Neuronal stem cell (in vitro differentiated cells): ENCODE data around the gene SUV39H2. TPM values are rescaled to one million over a fixed set of nuclear protein-coding genes. Genes with fewer than 3 reads are reported as not detected.

ENCODE experiments used
- DNase-seq: peaks from one replicate; pipeline ENCODE4 v3.0.0-alpha.2; 2013; ENCODE audit warnings: low spot score
- H2AFZ ChIP-seq: one replicate; pipeline ENCODE4 v1.6.1; 2013; ENCODE audit warnings: mild to moderate bottlenecking, low read length, inconsistent platforms
- H2AK5ac ChIP-seq: 2 replicates; pipeline ENCODE4 v1.6.1; 2013; ENCODE audit warnings: low read depth, mild to moderate bottlenecking, inconsistent platforms, low read length, moderate library complexity, mixed read lengths
- H2BK120ac ChIP-seq: 2 replicates; pipeline ENCODE4 v1.6.1; 2013; ENCODE audit warnings: low read depth, mild to moderate bottlenecking, inconsistent platforms, low read length, moderate library complexity, mixed read lengths
- H2BK12ac ChIP-seq: one replicate; pipeline ENCODE4 v1.6.1; 2013; ENCODE audit warnings: low read length, inconsistent platforms
- H2BK15ac ChIP-seq: 2 replicates; pipeline ENCODE4 v1.6.1; 2013; ENCODE audit warnings: mild to moderate bottlenecking, low read length, inconsistent platforms, mixed read lengths
- H2BK5ac ChIP-seq: one replicate; pipeline ENCODE4 v1.6.1; 2013; ENCODE audit warnings: inconsistent platforms, mild to moderate bottlenecking, low read length, moderate library complexity
- H3K14ac ChIP-seq: one replicate; pipeline ENCODE4 v1.6.1; 2013; ENCODE audit warnings: low read length, inconsistent platforms
- H3K18ac ChIP-seq: 2 replicates; pipeline ENCODE4 v1.6.1; 2013; ENCODE audit warnings: low read length, inconsistent platforms
- H3K23ac ChIP-seq: 2 replicates; pipeline ENCODE4 v1.6.1; 2013; ENCODE audit warnings: low read depth, mild to moderate bottlenecking, mixed read lengths, low read length, inconsistent platforms; ENCODE audit not compliant: poor library complexity
- H3K27ac ChIP-seq: replicated peaks from 3 replicates; pipeline ENCODE4 v1.5.1; 2013; ENCODE audit warnings: low read length, inconsistent platforms
- H3K27me3 ChIP-seq, 3 experiments: 2 replicates each; pipeline ENCODE4 v1.6.1; 2013; ENCODE audit warnings: low read length in 3 of 3, mild to moderate bottlenecking in 2 of 3, inconsistent platforms in 1 of 3, low read depth in 1 of 3, mixed read lengths in 1 of 3, moderate library complexity in 1 of 3; ENCODE audit not compliant: control insufficient read depth in 3 of 3, insufficient read depth in 3 of 3
- H3K36me3 ChIP-seq, 2 donors: replicated peaks in 1 of 2; 2 replicates each; pipeline ENCODE4 v1.6.1; 2013; ENCODE audit warnings: low read length in 2 of 2; ENCODE audit not compliant: control insufficient read depth in 2 of 2, insufficient read depth in 2 of 2
- H3K4ac ChIP-seq: 2 replicates; pipeline ENCODE4 v1.6.1; 2013; ENCODE audit warnings: inconsistent platforms, mild to moderate bottlenecking, low read length, moderate library complexity
- H3K4me1 ChIP-seq, 2 donors: 1 replicate in 1 of 2; 2 replicates in 1 of 2; pipeline ENCODE4 v1.6.1; 2013; ENCODE audit warnings: low read length in 2 of 2, low read depth in 1 of 2; ENCODE audit not compliant: control insufficient read depth in 2 of 2, insufficient read depth in 1 of 2
- H3K4me2 ChIP-seq: one replicate; pipeline ENCODE4 v1.6.1; 2013; ENCODE audit warnings: mild to moderate bottlenecking, low read length, inconsistent platforms; ENCODE audit not compliant: insufficient read depth, poor library complexity, severe bottlenecking
- H3K4me3 ChIP-seq, 2 donors: 2 replicates each; pipeline ENCODE4 v1.5.1; 2013; ENCODE audit warnings: low read length in 2 of 2, mild to moderate bottlenecking in 2 of 2, inconsistent platforms in 1 of 2, moderate library complexity in 1 of 2
- H3K79me1 ChIP-seq: one replicate; pipeline ENCODE4 v1.6.1; 2013; ENCODE audit warnings: low read depth, mild to moderate bottlenecking, inconsistent platforms, low read length, moderate library complexity
- H3K9ac ChIP-seq: one replicate; pipeline ENCODE4 v1.6.1; 2013; ENCODE audit warnings: mild to moderate bottlenecking, low read depth, low read length, inconsistent platforms; ENCODE audit not compliant: poor library complexity
- H3K9me3 ChIP-seq, 2 donors: replicated peaks in 1 of 2; 2 replicates each; pipeline versions ENCODE3 to v1.6.1; 2013; ENCODE audit warnings: low read length in 2 of 2, mild to moderate bottlenecking in 2 of 2, inconsistent platforms in 1 of 2, low read depth in 1 of 2, mixed read lengths in 1 of 2, moderate library complexity in 1 of 2; ENCODE audit not compliant: control insufficient read depth in 2 of 2, insufficient read depth in 1 of 2
- H4K8ac ChIP-seq: one replicate; pipeline ENCODE4 v1.6.1; 2013; ENCODE audit warnings: low read depth, mild to moderate bottlenecking, inconsistent platforms, low read length, moderate library complexity
- H4K91ac ChIP-seq: one replicate; pipeline ENCODE4 v1.6.1; 2013; ENCODE audit warnings: low read length, low read depth, mild to moderate bottlenecking, inconsistent platforms; ENCODE audit not compliant: poor library complexity
- WGBS, 2 donors: extraction: QIAGEN DNeasy Blood & Tissue Kit; methylation state at CpG; one replicate each; pipeline ENCODE4 v1.1.7; 2013; ENCODE audit warnings: missing lambda C conversion rate in 2 of 2, mixed read lengths in 1 of 2; ENCODE audit not compliant: insufficient read length in 2 of 2, insufficient replicate concordance in 1 of 2; ENCODE audit errors: extremely low coverage in 2 of 2; 5-methylcytosine and 5-hydroxymethylcytosine counted together
- polyA plus RNA-seq, 2 experiments: library from polyadenylated mRNA; stranded (reverse); fragments of 200-250 nt; gene quantifications; one replicate each; pipeline ENCODE4 v1.2.3, GENCODE V29; 2013

SUV39H2 gene, protein sequence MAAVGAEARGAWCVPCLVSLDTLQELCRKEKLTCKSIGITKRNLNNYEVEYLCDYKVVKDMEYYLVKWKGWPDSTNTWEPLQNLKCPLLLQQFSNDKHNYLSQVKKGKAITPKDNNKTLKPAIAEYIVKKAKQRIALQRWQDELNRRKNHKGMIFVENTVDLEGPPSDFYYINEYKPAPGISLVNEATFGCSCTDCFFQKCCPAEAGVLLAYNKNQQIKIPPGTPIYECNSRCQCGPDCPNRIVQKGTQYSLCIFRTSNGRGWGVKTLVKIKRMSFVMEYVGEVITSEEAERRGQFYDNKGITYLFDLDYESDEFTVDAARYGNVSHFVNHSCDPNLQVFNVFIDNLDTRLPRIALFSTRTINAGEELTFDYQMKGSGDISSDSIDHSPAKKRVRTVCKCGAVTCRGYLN
- 81.0 TPM for polyA plus RNA-seq (2013, experiment 1 of 2)
- 78.7 TPM for polyA plus RNA-seq (2013, experiment 2 of 2)

DNA sequence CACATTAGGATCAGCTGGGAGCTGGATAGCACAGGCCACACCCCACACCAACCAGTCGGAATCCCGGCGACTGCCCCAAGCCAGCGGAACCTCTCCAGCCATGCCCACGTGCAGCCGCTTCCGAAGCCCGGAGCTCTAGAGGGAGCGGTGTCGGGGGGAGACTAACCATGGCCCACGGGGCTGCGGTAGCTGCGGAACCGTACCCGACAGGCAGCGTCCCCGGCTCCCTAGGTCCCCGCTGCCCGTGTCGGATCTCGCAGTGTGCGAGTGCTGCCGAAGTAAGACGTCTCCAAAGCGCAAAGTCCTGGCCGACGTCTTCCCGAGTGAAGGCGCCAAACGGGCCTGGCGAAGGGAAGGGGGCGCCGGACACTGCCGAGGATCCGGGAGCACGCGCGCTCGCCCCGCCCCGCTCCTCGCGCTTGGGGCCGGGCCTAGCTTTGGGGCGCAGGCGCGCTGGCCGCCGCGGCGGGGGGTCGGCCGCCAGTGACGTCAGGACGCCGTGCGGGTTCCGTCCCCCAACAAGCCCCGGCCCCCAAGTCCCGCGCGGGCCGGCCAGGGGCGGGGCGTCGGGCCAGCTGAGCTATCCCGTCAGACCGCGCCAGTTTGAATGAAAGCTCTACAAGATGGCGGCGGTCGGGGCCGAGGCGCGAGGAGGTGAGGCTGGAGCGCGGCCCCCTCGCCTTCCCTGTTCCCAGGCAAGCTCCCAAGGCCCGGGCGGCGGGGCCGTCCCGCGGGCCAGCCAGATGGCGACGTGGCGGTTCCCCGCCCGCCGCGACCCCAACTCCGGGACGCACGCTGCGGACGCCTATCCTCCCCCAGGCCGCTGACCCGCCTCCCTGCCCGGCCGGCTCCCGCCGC, at the start of gene SUV39H2:
SUV39H2 (plus strand) TSS at position 601 of the 858 bp plus-strand sequence; CDS start at position 624, 23 bp downstream.
- Histone ChIP-seq H3K9ac (peak within 1 kb of the TSS; percentile 96), H2BK120ac (no peak within 1 kb of the TSS), H2BK12ac (no peak within 1 kb of the TSS), H3K27me3 (no peaks in the 10 kb centered on the region), H4K8ac (no peak within 1 kb of the TSS), H2AK5ac (peak within 1 kb of the TSS; percentile 88), H3K14ac (peak within 1 kb of the TSS; percentile 97), H3K27ac (peak within 1 kb of the TSS; percentile 97), H3K4me2 (peak within 1 kb of the TSS; percentile 85), H3K79me1 (no peaks in the 10 kb centered on the region), H3K4me3 (peak within 1 kb of the TSS; percentile 95 to 99), H2BK5ac (peak within 1 kb of the TSS; percentile 96), H2AFZ (peak within 1 kb of the TSS; percentile 99), H3K18ac (peak within 1 kb of the TSS; percentile 99), H3K4ac (no peak within 1 kb of the TSS), H3K23ac (peak within 1 kb of the TSS; percentile 98), H2BK15ac (peak within 1 kb of the TSS; percentile 84), H4K91ac (no peak within 1 kb of the TSS), H3K36me3 (peaks cover 5 to 29% of the 10 kb centered on the region in 2 donors), H3K4me1 (peaks cover 4 to 7% of the 10 kb centered on the region in 2 donors), H3K9me3 (no peaks in the 10 kb centered on the region)
- no CpG with 5 or more reads among the region's 102 CpGs for WGBS, 2 donors
- peak; percentile 97 for DNase-seq

DNA sequence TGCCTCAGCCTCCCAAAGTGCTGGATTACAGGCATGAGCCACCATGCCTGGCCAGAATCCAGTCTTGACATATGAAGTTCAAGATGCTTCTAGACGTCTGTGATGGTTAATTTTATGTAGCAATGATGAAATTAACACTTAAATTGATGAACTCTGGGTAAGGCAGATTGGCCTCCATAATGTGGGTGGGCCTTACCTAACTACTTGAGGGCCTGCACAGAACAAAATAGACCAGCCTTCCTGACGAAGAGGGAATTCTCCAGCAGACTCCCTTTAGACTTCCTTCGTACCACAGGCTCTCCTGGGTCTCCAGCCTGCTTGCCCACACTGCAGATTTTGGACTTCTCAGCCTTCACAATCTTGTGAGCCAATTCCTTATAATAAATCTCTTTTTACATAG, 45.6 kb upstream of the SUV39H2 start:
- no peak overlapping the region for H4K8ac ChIP-seq
- H3K27ac ChIP-seq: no peak overlapping the region
- H3K79me1 ChIP-seq: no peaks in the 10 kb centered on the region
- H2BK15ac ChIP-seq: no peak overlapping the region
- H4K91ac ChIP-seq: no peak overlapping the region
- H3K23ac ChIP-seq: no peak overlapping the region
- H3K27me3 ChIP-seq: no peaks in the 10 kb centered on the region
- peaks cover 0 to 3% of the 10 kb centered on the region in 2 donors for H3K36me3 ChIP-seq
- no peak overlapping the region for H3K4ac ChIP-seq
- H3K4me3 ChIP-seq: no peak overlapping the region
- peaks cover 0 to 3% of the 10 kb centered on the region in 2 donors for H3K4me1 ChIP-seq
- H3K9ac ChIP-seq: no peak overlapping the region
- H3K4me2 ChIP-seq: no peak overlapping the region
- WGBS, 2 donors: no CpG with 5 or more reads among the region's 3 CpGs
- H3K18ac ChIP-seq: no peak overlapping the region
- no peak overlapping the region for H2BK5ac ChIP-seq
- H2BK12ac ChIP-seq: no peak overlapping the region
- no peak for DNase-seq
- no peak overlapping the region for H2AK5ac ChIP-seq
- H2BK120ac ChIP-seq: no peak overlapping the region
- no peaks in the 10 kb centered on the region for H3K9me3 ChIP-seq
- H3K14ac ChIP-seq: no peak overlapping the region
- H2AFZ ChIP-seq: no peak overlapping the region

DNA sequence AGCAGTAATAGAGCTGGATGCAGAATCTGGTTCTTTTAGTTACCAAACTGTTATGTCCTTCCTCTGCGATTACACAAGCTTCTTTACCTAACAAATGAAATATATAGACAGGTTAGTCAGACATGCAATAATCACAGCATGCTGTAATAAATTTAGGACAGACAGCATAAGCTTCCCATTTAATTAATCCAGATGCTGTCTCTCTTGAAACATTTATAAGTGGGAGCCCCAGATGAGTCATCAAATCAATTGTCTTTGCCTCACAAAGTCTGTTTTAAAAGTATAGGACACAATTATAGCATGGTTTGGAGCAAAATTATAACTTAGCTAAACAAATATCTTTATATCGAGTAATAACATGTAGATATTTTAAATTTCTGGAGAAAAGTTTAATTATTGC, 42.5 kb upstream of the SUV39H2 start:
- no peaks in the 10 kb centered on the region for H3K9me3 ChIP-seq
- H2BK12ac ChIP-seq: no peak overlapping the region
- H3K79me1 ChIP-seq: peaks cover 4% of the 10 kb centered on the region
- no peak overlapping the region for H3K4ac ChIP-seq
- H3K9ac ChIP-seq: no peak overlapping the region
- H3K36me3 ChIP-seq: peaks cover 3 to 17% of the 10 kb centered on the region in 2 donors
- H3K27ac ChIP-seq: no peak overlapping the region
- no peak overlapping the region for H3K4me2 ChIP-seq
- no peak overlapping the region for H3K18ac ChIP-seq
- H3K4me3 ChIP-seq: no peak overlapping the region
- no peak overlapping the region for H3K23ac ChIP-seq
- H3K27me3 ChIP-seq: no peaks in the 10 kb centered on the region
- no peak overlapping the region for H2BK5ac ChIP-seq
- no peak overlapping the region for H3K14ac ChIP-seq
- H2AFZ ChIP-seq: no peak overlapping the region
- DNase-seq: no peak
- no peak overlapping the region for H2BK120ac ChIP-seq
- no peak overlapping the region for H2AK5ac ChIP-seq
- H2BK15ac ChIP-seq: no peak overlapping the region
- no CpG with 5 or more reads among the region's 2 CpGs for WGBS, 2 donors
- H4K91ac ChIP-seq: no peak overlapping the region
- no peak overlapping the region for H4K8ac ChIP-seq
- H3K4me1 ChIP-seq: peaks cover 3 to 4% of the 10 kb centered on the region in 2 donors
